Sciatic nerve (tissue), 2 donors: ENCODE measurements around the gene CASTOR2. TPM values are rescaled to one million over a fixed set of nuclear protein-coding genes. Genes with fewer than 3 reads are reported as not detected.
"Not testable (repeated sequence)": the region's sequence is repeated elsewhere in the genome, so short reads cannot be mapped to it uniquely, and the experiment has no call there.

Experiments
- ATAC-seq: fragments of 200-7000 bp; cut with Tn5 transposase; one replicate; pipeline ENCODE4 v1.9.1; 2020; ENCODE audit warnings: mild to moderate bottlenecking, moderate library complexity
- DNase-seq: peaks from one replicate; pipeline ENCODE4 v3.0.0-alpha.2; 2020; ENCODE audit warnings: low spot score
- intact Hi-C: fragments of 100-400 bp; cut with DNase I; formaldehyde crosslinking; loops from one replicate; pipeline ENCODE4 v1.14.2; 2022
- total RNA-seq: library from RNA; stranded (reverse); fragmentation: NEBNext Ultra II Directional; extraction: Animal tissue kit (Norgen Biotek cat#: 25700); gene quantifications from one replicate; pipeline ENCODE4 v1.2.1, GENCODE V29; 2021
- donor health status: DM: no; HTN: no; CAD: no.
- donor health status: DM: no; HTN: no; CAD: no.

The CASTOR2 gene
- 16.0 TPM for total RNA-seq

- DNase-seq (peak; percentile 76), ATAC-seq (peak; percentile 94)
- intact Hi-C loops = not testable (repeated sequence)
Measured at GRCh38 chr7:74964511-74965119, at the start of gene CASTOR2. CASTOR2 (plus strand) TSS chr7:74964705; CDS start chr7:74964986, 281 bp downstream.

GRCh38 chr7:74922321-74922890 lies 42.1 kb upstream of the CASTOR2 start:
- DNase-seq, intact Hi-C loops, ATAC-seq: not testable (repeated sequence)

- ATAC-seq, DNase-seq, intact Hi-C loops: not testable (repeated sequence)
Measured at GRCh38 chr7:74923644-74924043, 40.9 kb upstream of the CASTOR2 start.

GRCh38 chr7:74926968-74927367 lies 37.5 kb upstream of the CASTOR2 start:
- intact Hi-C loops, DNase-seq, ATAC-seq: not testable (repeated sequence)

- DNase-seq, intact Hi-C loops, ATAC-seq: not testable (repeated sequence)
Measured at GRCh38 chr7:74931563-74932328, 32.8 kb upstream of the CASTOR2 start.

- DNase-seq, ATAC-seq, intact Hi-C loops: not testable (repeated sequence)
Measured at GRCh38 chr7:74939429-74939828, 25.1 kb upstream of the CASTOR2 start.

- DNase-seq, intact Hi-C loops: not testable (repeated sequence)
- ATAC-seq = peak; percentile 70
Measured at GRCh38 chr7:74941302-74942069, 23.0 kb upstream of the CASTOR2 start.

- DNase-seq, intact Hi-C loops, ATAC-seq: not testable (repeated sequence)
Measured at GRCh38 chr7:74943923-74944322, 20.6 kb upstream of the CASTOR2 start.

- DNase-seq, intact Hi-C loops, ATAC-seq: not testable (repeated sequence)
Measured at GRCh38 chr7:74947741-74948140, 16.8 kb upstream of the CASTOR2 start.

GRCh38 chr7:74953774-74954173 lies 10.7 kb upstream of the CASTOR2 start:
- intact Hi-C loops, ATAC-seq, DNase-seq: not testable (repeated sequence)

GRCh38 chr7:74958328-74958727 lies 6.2 kb upstream of the CASTOR2 start:
- ATAC-seq, DNase-seq, intact Hi-C loops: not testable (repeated sequence)

- ATAC-seq, DNase-seq, intact Hi-C loops: not testable (repeated sequence)
Measured at GRCh38 chr7:74963704-74964510, 598 bp upstream of the CASTOR2 start.

- intact Hi-C loops, ATAC-seq, DNase-seq: not testable (repeated sequence)
Measured at GRCh38 chr7:74966208-74966854, 1.8 kb downstream of the CASTOR2 start.

- ATAC-seq, DNase-seq, intact Hi-C loops: not testable (repeated sequence)
Measured at GRCh38 chr7:74966909-74967308, 2.4 kb downstream of the CASTOR2 start.

GRCh38 chr7:74971431-74971830 lies 6.9 kb downstream of the CASTOR2 start:
- intact Hi-C loops, DNase-seq, ATAC-seq: not testable (repeated sequence)

- DNase-seq, intact Hi-C loops, ATAC-seq: not testable (repeated sequence)
Measured at GRCh38 chr7:74972377-74972776, 7.9 kb downstream of the CASTOR2 start.

- DNase-seq, ATAC-seq, intact Hi-C loops: not testable (repeated sequence)
Measured at GRCh38 chr7:74975959-74976358, 11.5 kb downstream of the CASTOR2 start.
